B cell (primary cell): ENCODE data around the gene ICOSLG.

ENCODE experiments used
- EZH2 ChIP-seq: IDR thresholded peaks from 2 replicates; pipeline ENCODE4 v1.6.1; 2012; ENCODE audit warnings: borderline replicate concordance, low read depth, mild to moderate bottlenecking, moderate library complexity, low read length; ENCODE audit not compliant: insufficient read depth, poor library complexity, severe bottlenecking
- TF ChIP-seq, protein P1 (sequence below): fragments of 200-600 bp; IDR thresholded peaks from one replicate; pipeline ENCODE4 v1.8.0; 2022; ENCODE audit warnings: antibody characterized with exemption, mild to moderate bottlenecking

DNA sequence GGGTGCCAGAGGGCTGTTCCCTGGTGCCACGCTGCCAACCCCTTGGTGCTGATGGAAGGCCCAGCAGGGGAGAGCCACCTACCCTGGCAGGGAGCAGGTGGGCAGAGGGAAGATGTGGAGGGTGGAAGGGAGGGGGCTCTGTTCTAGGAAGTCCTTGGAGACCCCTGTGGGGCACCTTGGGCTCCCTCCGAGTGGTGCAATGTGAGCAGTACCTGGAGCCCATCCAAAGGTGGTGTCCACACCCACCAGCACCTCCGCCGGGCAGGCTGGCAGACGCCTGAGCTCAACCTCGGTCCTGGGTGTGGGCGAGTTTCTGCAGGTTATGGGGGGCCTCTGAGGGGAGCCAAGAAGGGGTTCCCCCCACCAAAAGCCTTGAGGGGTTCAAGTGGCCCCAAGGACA lies 32.3 kb upstream of the ICOSLG start:
- TF ChIP-seq, protein P1, sequence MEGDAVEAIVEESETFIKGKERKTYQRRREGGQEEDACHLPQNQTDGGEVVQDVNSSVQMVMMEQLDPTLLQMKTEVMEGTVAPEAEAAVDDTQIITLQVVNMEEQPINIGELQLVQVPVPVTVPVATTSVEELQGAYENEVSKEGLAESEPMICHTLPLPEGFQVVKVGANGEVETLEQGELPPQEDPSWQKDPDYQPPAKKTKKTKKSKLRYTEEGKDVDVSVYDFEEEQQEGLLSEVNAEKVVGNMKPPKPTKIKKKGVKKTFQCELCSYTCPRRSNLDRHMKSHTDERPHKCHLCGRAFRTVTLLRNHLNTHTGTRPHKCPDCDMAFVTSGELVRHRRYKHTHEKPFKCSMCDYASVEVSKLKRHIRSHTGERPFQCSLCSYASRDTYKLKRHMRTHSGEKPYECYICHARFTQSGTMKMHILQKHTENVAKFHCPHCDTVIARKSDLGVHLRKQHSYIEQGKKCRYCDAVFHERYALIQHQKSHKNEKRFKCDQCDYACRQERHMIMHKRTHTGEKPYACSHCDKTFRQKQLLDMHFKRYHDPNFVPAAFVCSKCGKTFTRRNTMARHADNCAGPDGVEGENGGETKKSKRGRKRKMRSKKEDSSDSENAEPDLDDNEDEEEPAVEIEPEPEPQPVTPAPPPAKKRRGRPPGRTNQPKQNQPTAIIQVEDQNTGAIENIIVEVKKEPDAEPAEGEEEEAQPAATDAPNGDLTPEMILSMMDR: no peak
- no peak for TF ChIP-seq EZH2
